Uterus (tissue), 4 donors: ENCODE data around the gene RAPGEF2. TPM values are rescaled to one million over a fixed set of nuclear protein-coding genes. Genes with fewer than 3 reads are reported as not detected.

Source experiments
- DNase-seq, 2 donors: peaks; one replicate each; pipeline ENCODE4 v3.0.0-alpha.2; 2019 to 2020
- H3K27ac ChIP-seq, 2 donors: fragments of 200-600 bp; sonication (generic); 1 replicate in 1 of 2; 2 replicates in 1 of 2; pipeline ENCODE4 v1.5.1; 2016 to 2018
- H3K27me3 ChIP-seq, 2 donors: fragments of 200-600 bp; sonication (generic); one replicate each; pipeline ENCODE4 v1.5.1; 2018 to 2019; ENCODE audit warnings: control low read depth in 1 of 2
- H3K36me3 ChIP-seq, 2 donors: fragments of 200-600 bp; sonication (generic); one replicate each; pipeline ENCODE4 v1.5.1; 2019; ENCODE audit warnings: control low read depth in 1 of 2
- H3K4me1 ChIP-seq, 2 donors: fragments of 200-600 bp; sonication (generic); one replicate each; pipeline ENCODE4 v1.5.1; 2018 to 2019; ENCODE audit warnings: control low read depth in 1 of 2
- H3K4me3 ChIP-seq, 2 donors: fragments of 200-600 bp; sonication (generic); 1 replicate in 1 of 2; 2 replicates in 1 of 2; pipeline ENCODE4 v1.5.1; 2018 to 2019; ENCODE audit warnings: mild to moderate bottlenecking in 1 of 2
- H3K9me3 ChIP-seq, 2 donors: fragments of 200-600 bp; sonication (generic); one replicate each; pipeline ENCODE4 v1.5.1; 2019; ENCODE audit warnings: control low read depth in 1 of 2
- CTCF ChIP-seq, 4 experiments: fragments of 200-600 bp in 2 of 4; fragments of 450-650 bp in 2 of 4; sonication (generic) in 2 of 4; IDR thresholded peaks; one replicate each; pipeline ENCODE4 v1.5.1; 2016 to 2019; ENCODE audit warnings: antibody characterized with exemption in 4 of 4, mild to moderate bottlenecking in 2 of 4, moderate library complexity in 1 of 4
- POLR2A ChIP-seq, 2 donors: fragments of 450-650 bp; IDR thresholded peaks; one replicate each; pipeline ENCODE4 v1.6.1; 2016; ENCODE audit warnings: antibody characterized with exemption in 2 of 2, mild to moderate bottlenecking in 1 of 2, moderate library complexity in 1 of 2
- intact Hi-C: fragments of 100-400 bp; cut with DNase I; formaldehyde crosslinking; loops from one replicate; pipeline ENCODE4 v1.15.1; 2023; ENCODE audit warnings: low total_unique reads
- total RNA-seq, 4 donors: library from RNA; depleted of rRNA in 3 of 4; stranded (reverse); fragments of >200 nt in 3 of 4; gene quantifications; one replicate each; pipeline versions ENCODE4 v1.1.0 to v1.2.4, GENCODE V29; 2014 to 2023
- donor health status: DM: yes; HTN: yes; CAD: no.

Gene RAPGEF2
- total RNA-seq, 4 donors from 2014 or later: 27.9 to 61.4 (median 40.5) TPM

DNA sequence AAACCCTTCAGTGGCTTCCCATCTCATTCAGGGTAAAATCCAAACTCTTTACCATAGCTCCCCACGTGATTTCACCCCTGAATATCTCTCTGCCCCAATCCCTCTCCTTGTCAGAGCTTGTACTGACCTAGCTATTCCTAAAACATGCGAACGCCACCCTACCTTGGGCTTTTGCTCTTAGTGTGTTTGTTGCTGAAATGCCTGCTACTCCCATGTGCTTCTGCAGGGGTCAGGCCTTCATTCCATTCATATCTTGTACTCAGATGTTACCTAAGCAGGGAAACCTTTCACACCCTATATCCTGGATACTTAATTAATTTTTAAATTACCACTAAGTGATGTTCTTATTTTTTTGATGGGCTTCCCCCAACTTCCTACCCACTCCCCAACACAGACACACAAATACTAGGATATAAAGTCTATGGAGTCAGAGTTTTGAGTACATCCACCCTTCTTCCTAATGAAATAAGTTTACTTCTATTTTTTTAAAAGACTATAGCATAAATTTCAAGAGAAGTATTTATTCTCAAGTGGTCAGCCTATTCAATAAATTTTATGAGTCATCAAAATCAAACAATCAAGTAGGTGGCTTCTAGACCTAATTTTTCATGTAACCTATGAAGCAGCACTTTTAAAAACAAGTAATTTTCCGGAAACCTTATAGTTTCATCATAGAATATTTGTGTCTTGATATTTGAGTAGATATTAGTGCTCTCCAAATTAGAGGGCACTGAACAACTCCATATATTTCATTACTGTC lies 189.4 kb downstream of the RAPGEF2 start:
- Histone ChIP-seq H3K27ac (no peak overlapping the region), H3K4me1 (no peaks in the 10 kb centered on the region), H3K27me3 (no peaks in the 10 kb centered on the region), H3K4me3 (no peak overlapping the region), H3K9me3 (no peaks in the 10 kb centered on the region), H3K36me3 (no peaks in the 10 kb centered on the region)
- no peak for TF ChIP-seq CTCF (IDR thresholded peaks at IDR 0.05)
- TF ChIP-seq POLR2A (IDR thresholded peaks at IDR 0.05): no peak
- DNase-seq: no peak
- intact Hi-C loops: no loop called here

GRCh38 chr4:159293811-159294515 lies 191.1 kb downstream of the RAPGEF2 start:
- Histone ChIP-seq H3K9me3 (no peaks in the 10 kb centered on the region), H3K27me3 (no peaks in the 10 kb centered on the region), H3K4me1 (no peaks in the 10 kb centered on the region), H3K4me3 (no peak overlapping the region), H3K27ac (no peak overlapping the region), H3K36me3 (no peaks in the 10 kb centered on the region)
- intact Hi-C loops: no loop called here
- TF ChIP-seq POLR2A (IDR thresholded peaks at IDR 0.05) (no peak), CTCF (IDR thresholded peaks at IDR 0.05) (no peak)
- no peak for DNase-seq

- TF ChIP-seq POLR2A (IDR thresholded peaks at IDR 0.05): no peak
- TF ChIP-seq CTCF (IDR thresholded peaks at IDR 0.05): no peak
- Histone ChIP-seq H3K27me3 (no peaks in the 10 kb centered on the region), H3K27ac (no peak overlapping the region), H3K4me1 (no peaks in the 10 kb centered on the region), H3K36me3 (no peaks in the 10 kb centered on the region), H3K4me3 (no peak overlapping the region), H3K9me3 (no peaks in the 10 kb centered on the region)
- intact Hi-C loops: no loop called here
- no peak for DNase-seq
These were observed 193.2 kb downstream of the RAPGEF2 start for GRCh38 chr4:159296061-159296460.

GRCh38 chr4:159297091-159297490 lies 194.2 kb downstream of the RAPGEF2 start:
- H3K27me3 ChIP-seq: no peaks in the 10 kb centered on the region
- no peak for DNase-seq
- intact Hi-C loops: no loop called here

More at GRCh38 chr4:159297091-159297490, 194.2 kb downstream of the RAPGEF2 start:
- TF ChIP-seq CTCF (IDR thresholded peaks at IDR 0.05) (no peak), POLR2A (IDR thresholded peaks at IDR 0.05) (no peak)
- Histone ChIP-seq H3K4me3 (no peak overlapping the region), H3K27ac (no peak overlapping the region), H3K4me1 (no peaks in the 10 kb centered on the region), H3K9me3 (no peaks in the 10 kb centered on the region), H3K36me3 (no peaks in the 10 kb centered on the region)
